Gastroesophageal sphincter (tissue), 3 donors: ENCODE results near the gene ANXA11.

Experiments
- POLR2A ChIP-seq, 2 donors: fragments of 450-650 bp; IDR thresholded peaks; one replicate each; pipeline ENCODE4 v1.6.1; 2017; ENCODE audit warnings: antibody characterized with exemption in 2 of 2, mild to moderate bottlenecking in 2 of 2, moderate library complexity in 1 of 2
- POLR2AphosphoS5 ChIP-seq: sonication (generic); formaldehyde crosslinking; IDR thresholded peaks from one replicate; pipeline ENCODE4 v1.6.1; 2017; ENCODE audit warnings: antibody characterized with exemption
- TF ChIP-seq, protein P1 (sequence below), 4 experiments: fragments of 200-600 bp in 2 of 4; fragments of 450-650 bp in 2 of 4; sonication (generic) in 1 of 4; IDR thresholded peaks; one replicate each; pipeline ENCODE4 v1.5.1; 2017 to 2019; ENCODE audit warnings: antibody characterized with exemption in 4 of 4, mild to moderate bottlenecking in 2 of 4, moderate library complexity in 2 of 4

DNA sequence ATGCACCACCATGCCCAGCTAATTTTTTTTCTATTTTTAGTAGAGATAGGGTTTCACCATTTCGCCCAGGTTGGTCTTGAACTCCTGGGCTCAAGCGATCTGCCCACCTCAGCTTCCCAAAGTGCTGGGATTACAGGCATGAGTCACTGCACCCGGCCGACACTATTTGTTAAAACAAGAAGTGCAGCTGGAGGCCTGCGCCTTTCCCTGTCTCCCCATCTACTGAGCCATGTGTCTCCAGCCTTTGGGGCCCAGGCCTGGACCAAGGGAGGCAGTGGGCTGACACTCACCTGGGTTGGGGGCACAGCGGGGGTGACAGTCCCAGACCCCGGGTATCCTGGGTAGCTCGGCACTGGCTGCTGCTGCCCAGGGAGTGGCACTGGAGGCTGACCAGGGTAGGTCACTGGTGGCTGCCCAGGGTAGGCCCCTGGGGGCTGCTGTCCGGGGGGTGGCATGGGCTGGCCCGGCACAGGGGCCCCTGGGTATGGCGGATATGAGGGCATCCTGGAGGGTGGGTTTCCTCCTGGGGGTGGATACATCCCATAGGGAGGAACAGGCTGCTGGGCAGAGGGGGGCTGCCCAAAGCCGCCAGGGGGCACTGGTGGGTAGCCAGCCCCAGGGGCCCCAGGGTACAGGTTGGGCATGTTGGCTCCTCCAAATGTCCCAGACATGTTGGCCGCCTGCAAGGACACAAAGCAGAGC lies 36.5 kb downstream of the ANXA11 start:
- TF ChIP-seq, protein P1, sequence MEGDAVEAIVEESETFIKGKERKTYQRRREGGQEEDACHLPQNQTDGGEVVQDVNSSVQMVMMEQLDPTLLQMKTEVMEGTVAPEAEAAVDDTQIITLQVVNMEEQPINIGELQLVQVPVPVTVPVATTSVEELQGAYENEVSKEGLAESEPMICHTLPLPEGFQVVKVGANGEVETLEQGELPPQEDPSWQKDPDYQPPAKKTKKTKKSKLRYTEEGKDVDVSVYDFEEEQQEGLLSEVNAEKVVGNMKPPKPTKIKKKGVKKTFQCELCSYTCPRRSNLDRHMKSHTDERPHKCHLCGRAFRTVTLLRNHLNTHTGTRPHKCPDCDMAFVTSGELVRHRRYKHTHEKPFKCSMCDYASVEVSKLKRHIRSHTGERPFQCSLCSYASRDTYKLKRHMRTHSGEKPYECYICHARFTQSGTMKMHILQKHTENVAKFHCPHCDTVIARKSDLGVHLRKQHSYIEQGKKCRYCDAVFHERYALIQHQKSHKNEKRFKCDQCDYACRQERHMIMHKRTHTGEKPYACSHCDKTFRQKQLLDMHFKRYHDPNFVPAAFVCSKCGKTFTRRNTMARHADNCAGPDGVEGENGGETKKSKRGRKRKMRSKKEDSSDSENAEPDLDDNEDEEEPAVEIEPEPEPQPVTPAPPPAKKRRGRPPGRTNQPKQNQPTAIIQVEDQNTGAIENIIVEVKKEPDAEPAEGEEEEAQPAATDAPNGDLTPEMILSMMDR (IDR thresholded peaks at IDR 0.05), result peak in 1 of 4 experiments; percentile 27
- no peak for TF ChIP-seq POLR2A (IDR thresholded peaks at IDR 0.05)
- TF ChIP-seq POLR2AphosphoS5, result no peak
